ENCODE measurements around the gene PTPRZ1. TPM values are rescaled to one million over a fixed set of nuclear protein-coding genes. Genes with fewer than 3 reads are reported as not detected.

Gene PTPRZ1
- total RNA-seq, 1 experiment from 2014 or later, result 105 TPM

DNA sequence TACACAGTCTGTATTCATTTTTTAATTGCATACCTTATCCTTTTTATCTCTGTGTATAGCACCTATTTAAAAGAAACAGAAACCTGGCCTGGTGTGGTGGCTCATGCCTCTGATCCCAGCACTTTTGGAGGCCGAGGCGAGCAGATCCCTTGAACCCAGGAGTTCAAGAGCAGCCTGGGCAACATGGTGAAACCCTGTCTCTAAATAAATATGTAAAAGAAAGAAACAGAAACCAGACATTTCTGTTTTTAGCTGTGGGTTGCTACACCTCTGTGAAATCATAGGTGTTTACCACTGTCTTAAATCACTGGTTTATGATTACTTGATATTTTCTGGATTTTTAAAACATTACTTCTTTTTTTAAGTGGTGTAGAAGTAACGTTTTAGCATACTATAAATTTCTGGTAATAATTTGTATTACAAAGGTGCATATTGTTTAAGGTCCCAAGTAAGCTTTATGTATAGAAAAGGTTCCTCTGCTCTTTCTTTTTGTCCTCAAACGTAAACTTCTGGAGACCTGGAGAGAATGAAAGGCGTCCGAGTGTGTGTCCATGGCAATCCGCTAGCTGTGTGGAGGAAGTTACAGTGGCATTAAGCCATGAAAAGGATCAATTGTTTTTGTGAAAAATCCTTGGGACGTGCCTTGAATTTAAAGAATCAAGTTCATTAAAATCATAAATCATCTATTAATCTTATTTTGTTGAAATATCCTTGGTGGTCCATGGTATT lies 41.1 kb downstream of the PTPRZ1 start (continued):
- TF ChIP-seq, protein P1, sequence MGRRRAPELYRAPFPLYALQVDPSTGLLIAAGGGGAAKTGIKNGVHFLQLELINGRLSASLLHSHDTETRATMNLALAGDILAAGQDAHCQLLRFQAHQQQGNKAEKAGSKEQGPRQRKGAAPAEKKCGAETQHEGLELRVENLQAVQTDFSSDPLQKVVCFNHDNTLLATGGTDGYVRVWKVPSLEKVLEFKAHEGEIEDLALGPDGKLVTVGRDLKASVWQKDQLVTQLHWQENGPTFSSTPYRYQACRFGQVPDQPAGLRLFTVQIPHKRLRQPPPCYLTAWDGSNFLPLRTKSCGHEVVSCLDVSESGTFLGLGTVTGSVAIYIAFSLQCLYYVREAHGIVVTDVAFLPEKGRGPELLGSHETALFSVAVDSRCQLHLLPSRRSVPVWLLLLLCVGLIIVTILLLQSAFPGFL (CRISPR knock-in tag; IDR thresholded peaks at IDR 0.05; ENCODE audit: borderline replicate concordance), result no peak
- no peak for TF ChIP-seq MXD4 (CRISPR knock-in tag; IDR thresholded peaks at IDR 0.05; ENCODE audit: borderline replicate concordance)

DNA sequence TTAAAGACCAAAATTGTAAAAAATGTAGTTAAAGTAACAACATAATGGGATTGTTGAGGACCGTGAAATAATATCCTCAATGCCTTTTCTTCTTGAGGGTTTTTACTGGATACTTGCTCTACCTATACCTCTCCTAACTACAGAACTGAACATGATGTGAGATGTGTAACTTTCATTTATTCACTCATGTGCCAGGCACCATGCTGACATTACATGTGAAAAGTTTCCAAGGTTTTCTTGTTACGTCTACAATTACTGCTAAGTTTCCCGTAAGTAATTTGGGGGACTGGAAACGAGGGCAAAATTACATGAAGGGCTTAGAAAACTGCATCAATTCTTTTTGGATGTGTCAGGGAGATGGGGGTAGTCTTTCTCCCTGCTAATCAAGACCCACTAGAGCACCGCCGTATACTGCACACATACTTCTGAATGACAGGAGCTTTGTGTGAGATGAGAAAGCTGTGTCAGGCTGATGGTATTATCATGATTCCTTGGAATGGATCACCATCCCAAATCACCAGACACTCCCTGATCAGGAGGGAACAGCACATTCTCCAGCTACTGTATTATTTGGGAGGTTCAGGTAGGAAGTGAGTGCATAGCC lies 41.8 kb downstream of the PTPRZ1 start:
- ChIA-PET CTCF (no interaction called here), POLR2A (interaction anchor here (1.0 kb wide), 1 partner anchor 10 kb away, joined by 3 read pairs; no protein-coding TSS in a partner anchor)
- H3K36me3 Mint-ChIP-seq, result no peaks in the 10 kb centered on the region
- H3K27ac Mint-ChIP-seq, result peak overlapping the region; percentile 96
- TF ChIP-seq SP1 (CRISPR knock-in tag; conservative IDR thresholded peaks at IDR 0.05) (no peak), ZNF138 (CRISPR knock-in tag; conservative IDR thresholded peaks at IDR 0.05) (no peak), SMAD4 (CRISPR knock-in tag; IDR thresholded peaks at IDR 0.05) (no peak), ZNF232 (CRISPR knock-in tag; IDR thresholded peaks at IDR 0.05) (no peak), GRHL2 (CRISPR knock-in tag; IDR thresholded peaks at IDR 0.05; ENCODE audit: insufficient replicate concordance, severe bottlenecking) (no peak), CBFB (CRISPR knock-in tag; IDR thresholded peaks at IDR 0.05; ENCODE audit: low read depth) (no peak), NFE2L1 (CRISPR knock-in tag; IDR thresholded peaks at IDR 0.05) (no peak), ZNF263 (CRISPR knock-in tag; IDR thresholded peaks at IDR 0.05; ENCODE audit: low read depth) (no peak)
- TF ChIP-seq, protein P2, sequence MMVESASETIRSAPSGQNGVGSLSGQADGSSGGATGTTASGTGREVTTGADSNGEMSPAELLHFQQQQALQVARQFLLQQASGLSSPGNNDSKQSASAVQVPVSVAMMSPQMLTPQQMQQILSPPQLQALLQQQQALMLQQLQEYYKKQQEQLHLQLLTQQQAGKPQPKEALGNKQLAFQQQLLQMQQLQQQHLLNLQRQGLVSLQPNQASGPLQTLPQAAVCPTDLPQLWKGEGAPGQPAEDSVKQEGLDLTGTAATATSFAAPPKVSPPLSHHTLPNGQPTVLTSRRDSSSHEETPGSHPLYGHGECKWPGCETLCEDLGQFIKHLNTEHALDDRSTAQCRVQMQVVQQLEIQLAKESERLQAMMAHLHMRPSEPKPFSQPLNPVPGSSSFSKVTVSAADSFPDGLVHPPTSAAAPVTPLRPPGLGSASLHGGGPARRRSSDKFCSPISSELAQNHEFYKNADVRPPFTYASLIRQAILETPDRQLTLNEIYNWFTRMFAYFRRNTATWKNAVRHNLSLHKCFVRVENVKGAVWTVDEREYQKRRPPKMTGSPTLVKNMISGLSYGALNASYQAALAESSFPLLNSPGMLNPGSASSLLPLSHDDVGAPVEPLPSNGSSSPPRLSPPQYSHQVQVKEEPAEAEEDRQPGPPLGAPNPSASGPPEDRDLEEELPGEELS (CRISPR knock-in tag; IDR thresholded peaks at IDR 0.05), result no peak
- TF ChIP-seq, protein P3, sequence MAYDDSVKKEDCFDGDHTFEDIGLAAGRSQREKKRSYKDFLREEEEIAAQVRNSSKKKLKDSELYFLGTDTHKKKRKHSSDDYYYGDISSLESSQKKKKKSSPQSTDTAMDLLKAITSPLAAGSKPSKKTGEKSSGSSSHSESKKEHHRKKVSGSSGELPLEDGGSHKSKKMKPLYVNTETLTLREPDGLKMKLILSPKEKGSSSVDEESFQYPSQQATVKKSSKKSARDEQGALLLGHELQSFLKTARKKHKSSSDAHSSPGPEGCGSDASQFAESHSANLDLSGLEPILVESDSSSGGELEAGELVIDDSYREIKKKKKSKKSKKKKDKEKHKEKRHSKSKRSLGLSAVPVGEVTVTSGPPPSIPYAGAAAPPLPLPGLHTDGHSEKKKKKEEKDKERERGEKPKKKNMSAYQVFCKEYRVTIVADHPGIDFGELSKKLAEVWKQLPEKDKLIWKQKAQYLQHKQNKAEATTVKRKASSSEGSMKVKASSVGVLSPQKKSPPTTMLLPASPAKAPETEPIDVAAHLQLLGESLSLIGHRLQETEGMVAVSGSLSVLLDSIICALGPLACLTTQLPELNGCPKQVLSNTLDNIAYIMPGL (CRISPR knock-in tag; IDR thresholded peaks at IDR 0.05), result no peak
- TF ChIP-seq, protein P4, sequence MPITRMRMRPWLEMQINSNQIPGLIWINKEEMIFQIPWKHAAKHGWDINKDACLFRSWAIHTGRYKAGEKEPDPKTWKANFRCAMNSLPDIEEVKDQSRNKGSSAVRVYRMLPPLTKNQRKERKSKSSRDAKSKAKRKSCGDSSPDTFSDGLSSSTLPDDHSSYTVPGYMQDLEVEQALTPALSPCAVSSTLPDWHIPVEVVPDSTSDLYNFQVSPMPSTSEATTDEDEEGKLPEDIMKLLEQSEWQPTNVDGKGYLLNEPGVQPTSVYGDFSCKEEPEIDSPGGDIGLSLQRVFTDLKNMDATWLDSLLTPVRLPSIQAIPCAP (CRISPR knock-in tag; IDR thresholded peaks at IDR 0.05), result no peak
- TF ChIP-seq, protein P5, sequence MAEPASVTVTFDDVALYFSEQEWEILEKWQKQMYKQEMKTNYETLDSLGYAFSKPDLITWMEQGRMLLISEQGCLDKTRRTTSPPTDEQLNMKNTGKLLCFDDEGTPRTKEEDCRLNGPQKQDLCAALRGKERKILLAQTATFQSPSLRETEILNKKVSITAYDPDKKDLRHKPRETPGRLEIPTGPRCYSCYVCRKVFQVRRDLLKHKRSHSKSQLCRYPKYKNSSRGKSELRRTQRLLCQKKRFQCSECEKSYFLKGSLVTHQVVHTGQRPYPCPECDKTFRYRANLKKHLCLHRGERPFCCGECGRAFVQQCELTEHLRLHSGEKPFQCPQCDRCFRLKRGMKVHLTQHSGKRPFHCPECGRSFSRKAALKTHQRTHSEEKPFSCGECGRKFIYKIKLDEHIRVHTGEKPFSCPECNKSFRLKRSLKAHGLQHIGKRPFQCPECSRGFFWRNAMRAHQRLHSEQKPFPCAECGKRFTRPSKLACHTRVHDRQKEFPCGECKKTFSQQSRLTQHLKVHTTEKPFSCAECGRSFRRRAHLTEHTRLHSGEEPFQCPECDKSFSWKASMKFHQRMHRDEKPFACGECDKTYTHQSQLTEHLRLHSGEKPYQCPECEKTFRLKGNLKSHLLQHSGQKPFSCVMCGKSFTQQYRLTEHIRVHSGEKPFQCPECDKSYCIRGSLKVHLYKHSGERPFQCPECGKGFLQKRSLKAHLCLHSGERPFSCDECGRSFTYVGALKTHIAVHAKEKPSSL (CRISPR knock-in tag; conservative IDR thresholded peaks at IDR 0.05), result no peak; the same call in 1 of the 2 replicates
- no peaks in the 10 kb centered on the region for H3K27me3 Mint-ChIP-seq (ENCODE audit: low read depth)
- ATAC-seq (0 out of 2 replicates have a peak, but pooled peaks have one; percentile 24), DNase-seq (ENCODE audit: low spot score) (no peak)
- H3K9me3 Mint-ChIP-seq, result no peaks in the 10 kb centered on the region
- no peak overlapping the region for H3K4me3 Mint-ChIP-seq
- peaks cover 48% of the 10 kb centered on the region for H3K4me1 Mint-ChIP-seq

DNA sequence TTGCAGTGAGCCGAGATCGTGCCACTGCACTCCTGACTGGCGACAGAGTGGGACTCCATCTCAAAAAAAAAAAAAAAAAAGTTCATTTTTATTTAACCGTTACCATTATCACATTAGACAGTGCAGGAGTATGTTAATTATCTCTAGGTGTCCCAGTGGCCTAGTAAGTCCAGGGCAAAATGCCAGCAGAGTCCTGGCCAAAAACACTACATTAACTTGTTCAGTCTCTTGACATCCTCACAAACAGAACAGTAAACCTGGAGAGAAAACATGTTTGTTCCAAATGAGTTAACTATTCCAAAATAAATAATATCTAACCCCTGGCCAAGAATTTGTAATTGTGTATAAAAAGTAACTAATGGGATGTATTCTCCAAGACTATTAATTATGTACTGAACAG lies 43.2 kb downstream of the PTPRZ1 start:
- Mint-ChIP-seq H3K27me3 (ENCODE audit: low read depth) (no peaks in the 10 kb centered on the region), H3K4me3 (no peak overlapping the region), H3K27ac (peak overlapping the region; percentile 12), H3K9me3 (no peaks in the 10 kb centered on the region), H3K4me1 (peaks cover 48% of the 10 kb centered on the region), H3K36me3 (no peaks in the 10 kb centered on the region)
- POLR2A ChIA-PET, result no interaction called here
- DNase-seq (ENCODE audit: low spot score), result no peak
- CTCF ChIA-PET, result no interaction called here
- ATAC-seq, result no peak
- TF ChIP-seq ZNF263 (CRISPR knock-in tag; IDR thresholded peaks at IDR 0.05; ENCODE audit: low read depth) (no peak), FOXJ3 (CRISPR knock-in tag; IDR thresholded peaks at IDR 0.05; ENCODE audit: borderline replicate concordance) (no peak), MYBL2 (CRISPR knock-in tag; IDR thresholded peaks at IDR 0.05) (no peak)
- TF ChIP-seq, protein P6, sequence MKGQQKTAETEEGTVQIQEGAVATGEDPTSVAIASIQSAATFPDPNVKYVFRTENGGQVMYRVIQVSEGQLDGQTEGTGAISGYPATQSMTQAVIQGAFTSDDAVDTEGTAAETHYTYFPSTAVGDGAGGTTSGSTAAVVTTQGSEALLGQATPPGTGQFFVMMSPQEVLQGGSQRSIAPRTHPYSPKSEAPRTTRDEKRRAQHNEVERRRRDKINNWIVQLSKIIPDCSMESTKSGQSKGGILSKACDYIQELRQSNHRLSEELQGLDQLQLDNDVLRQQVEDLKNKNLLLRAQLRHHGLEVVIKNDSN (CRISPR knock-in tag; IDR thresholded peaks at IDR 0.05), result no peak
- TF ChIP-seq, protein P7, sequence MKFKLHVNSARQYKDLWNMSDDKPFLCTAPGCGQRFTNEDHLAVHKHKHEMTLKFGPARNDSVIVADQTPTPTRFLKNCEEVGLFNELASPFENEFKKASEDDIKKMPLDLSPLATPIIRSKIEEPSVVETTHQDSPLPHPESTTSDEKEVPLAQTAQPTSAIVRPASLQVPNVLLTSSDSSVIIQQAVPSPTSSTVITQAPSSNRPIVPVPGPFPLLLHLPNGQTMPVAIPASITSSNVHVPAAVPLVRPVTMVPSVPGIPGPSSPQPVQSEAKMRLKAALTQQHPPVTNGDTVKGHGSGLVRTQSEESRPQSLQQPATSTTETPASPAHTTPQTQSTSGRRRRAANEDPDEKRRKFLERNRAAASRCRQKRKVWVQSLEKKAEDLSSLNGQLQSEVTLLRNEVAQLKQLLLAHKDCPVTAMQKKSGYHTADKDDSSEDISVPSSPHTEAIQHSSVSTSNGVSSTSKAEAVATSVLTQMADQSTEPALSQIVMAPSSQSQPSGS (CRISPR knock-in tag; IDR thresholded peaks at IDR 0.05; ENCODE audit: borderline replicate concordance, low read depth), result no peak
- TF ChIP-seq, protein P8, sequence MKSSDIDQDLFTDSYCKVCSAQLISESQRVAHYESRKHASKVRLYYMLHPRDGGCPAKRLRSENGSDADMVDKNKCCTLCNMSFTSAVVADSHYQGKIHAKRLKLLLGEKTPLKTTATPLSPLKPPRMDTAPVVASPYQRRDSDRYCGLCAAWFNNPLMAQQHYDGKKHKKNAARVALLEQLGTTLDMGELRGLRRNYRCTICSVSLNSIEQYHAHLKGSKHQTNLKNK (CRISPR knock-in tag; IDR thresholded peaks at IDR 0.05), result no peak

Data from WTC11 (cell line).